GM12865 (cell line): ENCODE results near the gene RACGAP1.

Experiments
- DNase-seq: peaks from one replicate; pipeline ENCODE4 v3.0.0; 2010; ENCODE audit warnings: low read depth
- H3K4me3 ChIP-seq: 2 replicates; pipeline ENCODE4 v1.5.1; 2011; ENCODE audit warnings: mild to moderate bottlenecking, low read depth, low read length, control low read depth
- TF ChIP-seq, protein P1 (sequence below): IDR thresholded peaks from 2 replicates; pipeline ENCODE4 v1.5.1; 2011; ENCODE audit warnings: low read length, control low read depth, low read depth, inconsistent platforms; ENCODE audit not compliant: insufficient read depth; ENCODE audit errors: missing control alignments

RACGAP1 gene

DNA sequence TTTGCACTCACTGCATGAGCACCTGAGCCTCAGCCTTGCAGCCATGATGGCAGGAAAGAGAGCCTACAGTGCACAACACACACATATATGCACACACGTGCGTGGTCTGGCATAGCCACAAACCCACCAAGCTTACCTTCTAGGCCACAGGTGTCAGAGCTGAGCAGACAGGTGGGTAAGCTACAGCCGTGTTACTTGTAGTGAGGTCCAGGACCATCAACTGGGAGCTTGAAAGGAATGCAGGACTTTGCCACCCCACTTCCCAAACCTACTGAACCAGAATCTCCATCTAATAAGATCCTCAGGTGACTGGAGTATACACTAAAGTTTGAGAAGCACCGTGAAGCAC is 34.8 kb upstream of the RACGAP1 start:
- TF ChIP-seq, protein P1, sequence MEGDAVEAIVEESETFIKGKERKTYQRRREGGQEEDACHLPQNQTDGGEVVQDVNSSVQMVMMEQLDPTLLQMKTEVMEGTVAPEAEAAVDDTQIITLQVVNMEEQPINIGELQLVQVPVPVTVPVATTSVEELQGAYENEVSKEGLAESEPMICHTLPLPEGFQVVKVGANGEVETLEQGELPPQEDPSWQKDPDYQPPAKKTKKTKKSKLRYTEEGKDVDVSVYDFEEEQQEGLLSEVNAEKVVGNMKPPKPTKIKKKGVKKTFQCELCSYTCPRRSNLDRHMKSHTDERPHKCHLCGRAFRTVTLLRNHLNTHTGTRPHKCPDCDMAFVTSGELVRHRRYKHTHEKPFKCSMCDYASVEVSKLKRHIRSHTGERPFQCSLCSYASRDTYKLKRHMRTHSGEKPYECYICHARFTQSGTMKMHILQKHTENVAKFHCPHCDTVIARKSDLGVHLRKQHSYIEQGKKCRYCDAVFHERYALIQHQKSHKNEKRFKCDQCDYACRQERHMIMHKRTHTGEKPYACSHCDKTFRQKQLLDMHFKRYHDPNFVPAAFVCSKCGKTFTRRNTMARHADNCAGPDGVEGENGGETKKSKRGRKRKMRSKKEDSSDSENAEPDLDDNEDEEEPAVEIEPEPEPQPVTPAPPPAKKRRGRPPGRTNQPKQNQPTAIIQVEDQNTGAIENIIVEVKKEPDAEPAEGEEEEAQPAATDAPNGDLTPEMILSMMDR, result no peak
- H3K4me3 ChIP-seq, result no peak overlapping the region
- DNase-seq, result no peak

DNA sequence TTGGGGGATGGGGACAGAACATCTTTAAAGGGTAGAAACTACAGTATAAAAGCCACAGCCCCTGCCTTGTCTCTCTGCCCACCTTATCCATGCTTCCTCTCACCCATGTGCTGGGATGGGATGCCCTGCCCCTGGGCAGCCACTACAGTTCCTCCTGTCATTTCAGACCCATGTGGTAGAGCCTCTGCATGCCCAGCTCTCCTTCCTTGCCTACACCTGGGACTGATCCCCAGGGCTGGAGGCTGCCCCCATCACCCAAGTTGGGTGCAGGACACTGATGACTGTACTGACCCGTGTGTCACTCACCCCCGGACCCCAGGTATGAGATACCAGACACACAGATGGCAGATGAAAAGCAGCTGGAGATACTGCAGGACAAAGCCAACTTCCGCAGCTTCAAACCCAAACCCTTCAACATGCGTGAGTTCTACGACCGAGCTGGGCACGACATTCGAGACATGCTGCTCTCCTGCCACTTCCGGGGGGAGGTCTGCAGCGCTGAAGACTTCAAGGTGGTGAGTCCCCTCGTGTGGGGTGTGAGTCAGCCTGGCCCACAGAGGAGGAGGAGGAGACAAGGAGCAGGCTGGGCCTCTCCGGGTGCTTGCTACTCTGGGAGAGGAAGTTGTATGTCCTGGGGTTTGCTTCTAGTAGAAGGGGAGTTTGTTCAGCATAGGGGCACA is 34.3 kb upstream of the RACGAP1 start:
- TF ChIP-seq, protein P1, result no peak
- no peak overlapping the region for H3K4me3 ChIP-seq
- DNase-seq, result peak; percentile 30

GRCh38 chr12:50058743-50059312 is 33.5 kb upstream of the RACGAP1 start:
- TF ChIP-seq, protein P1, result no peak
- H3K4me3 ChIP-seq, result no peak overlapping the region

GRCh38 chr12:50057896-50058670 is 32.8 kb upstream of the RACGAP1 start:
- H3K4me3 ChIP-seq, result peak overlapping the region; percentile 37
- TF ChIP-seq, protein P1, result no peak
- no peak for DNase-seq

More at GRCh38 chr12:50058743-50059312, 33.5 kb upstream of the RACGAP1 start:
- DNase-seq, result no peak

DNA sequence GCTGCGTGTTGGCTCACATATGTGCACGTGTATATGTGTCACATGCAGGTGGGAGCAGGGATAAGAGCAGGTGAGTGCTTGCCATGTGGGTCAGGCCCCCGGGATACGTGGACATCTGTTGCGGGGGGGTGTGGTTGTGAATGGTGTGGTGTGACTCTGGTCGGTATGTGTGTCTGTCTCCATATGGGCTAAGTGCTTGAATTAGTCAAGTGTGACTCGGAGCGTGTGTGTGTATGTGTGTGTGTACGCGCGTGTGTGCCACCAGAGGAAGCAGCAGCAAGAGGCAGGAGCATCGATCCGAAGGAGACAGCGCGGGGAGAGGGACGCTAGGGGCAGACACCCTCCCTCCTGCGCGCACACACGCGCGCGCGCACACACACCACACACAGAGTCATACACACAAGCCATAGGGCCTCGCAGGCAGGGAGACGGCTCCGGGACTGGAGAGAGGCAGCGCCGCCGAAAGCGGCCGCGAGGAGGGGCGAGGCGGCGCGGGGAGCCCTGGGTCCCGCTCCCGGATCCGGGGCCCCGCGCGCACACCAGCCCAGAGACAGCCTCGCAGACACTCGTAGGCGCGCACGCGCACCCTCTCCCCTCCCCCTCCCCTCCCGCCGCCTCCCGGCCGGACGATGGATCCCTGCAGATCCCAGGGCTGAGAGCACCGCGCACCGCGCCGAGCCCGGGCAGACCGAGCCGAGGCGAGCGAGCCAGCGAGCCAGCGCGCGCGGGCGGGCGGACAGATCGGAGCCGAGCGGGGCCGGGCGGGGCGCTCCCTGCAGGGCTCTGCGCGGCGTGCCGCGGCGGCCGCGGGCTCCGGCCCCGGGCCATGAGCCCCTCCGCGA is 31.9 kb upstream of the RACGAP1 start, which contains the start of gene ASIC1:
Gene ASIC1, plus strand, starts transcription at position 597 of the 842 bp plus-strand sequence. CDS start 1,171 bp downstream, outside the sequence.
- DNase-seq, result peak; percentile 26
- TF ChIP-seq, protein P1, result no peak

GRCh38 chr12:50056639-50056976 is 31.3 kb upstream of the RACGAP1 start:
- TF ChIP-seq, protein P1, result no peak
- no peak for DNase-seq
- no peak overlapping the region for H3K4me3 ChIP-seq

More for the DNA sequence above, 31.9 kb upstream of the RACGAP1 start, which contains the start of gene ASIC1:
- peak within 1 kb of the TSS; percentile 37 for H3K4me3 ChIP-seq
